GM12875 (cell line): ENCODE measurements around the gene TMEM176A.

Experiments
- H3K4me3 ChIP-seq: one replicate; pipeline ENCODE4 v1.5.1; 2011; ENCODE audit warnings: low read depth, low read length, control low read depth
- TF ChIP-seq, protein P1 (sequence below): IDR thresholded peaks from 2 replicates; pipeline ENCODE4 v1.5.1; 2011; ENCODE audit warnings: low read depth, mild to moderate bottlenecking, control low read depth, inconsistent platforms, low read length, moderate library complexity, borderline replicate concordance; ENCODE audit not compliant: insufficient read depth

TMEM176A gene

GRCh38 chr7:150788474-150789269 lies 11.9 kb upstream of the TMEM176A start:
- TF ChIP-seq, protein P1, sequence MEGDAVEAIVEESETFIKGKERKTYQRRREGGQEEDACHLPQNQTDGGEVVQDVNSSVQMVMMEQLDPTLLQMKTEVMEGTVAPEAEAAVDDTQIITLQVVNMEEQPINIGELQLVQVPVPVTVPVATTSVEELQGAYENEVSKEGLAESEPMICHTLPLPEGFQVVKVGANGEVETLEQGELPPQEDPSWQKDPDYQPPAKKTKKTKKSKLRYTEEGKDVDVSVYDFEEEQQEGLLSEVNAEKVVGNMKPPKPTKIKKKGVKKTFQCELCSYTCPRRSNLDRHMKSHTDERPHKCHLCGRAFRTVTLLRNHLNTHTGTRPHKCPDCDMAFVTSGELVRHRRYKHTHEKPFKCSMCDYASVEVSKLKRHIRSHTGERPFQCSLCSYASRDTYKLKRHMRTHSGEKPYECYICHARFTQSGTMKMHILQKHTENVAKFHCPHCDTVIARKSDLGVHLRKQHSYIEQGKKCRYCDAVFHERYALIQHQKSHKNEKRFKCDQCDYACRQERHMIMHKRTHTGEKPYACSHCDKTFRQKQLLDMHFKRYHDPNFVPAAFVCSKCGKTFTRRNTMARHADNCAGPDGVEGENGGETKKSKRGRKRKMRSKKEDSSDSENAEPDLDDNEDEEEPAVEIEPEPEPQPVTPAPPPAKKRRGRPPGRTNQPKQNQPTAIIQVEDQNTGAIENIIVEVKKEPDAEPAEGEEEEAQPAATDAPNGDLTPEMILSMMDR = no peak
- H3K4me3 ChIP-seq = no peak overlapping the region

GRCh38 chr7:150790416-150791075 lies 10.0 kb upstream of the TMEM176A start:
- TF ChIP-seq, protein P1 = no peak
- H3K4me3 ChIP-seq = no peak overlapping the region

DNA sequence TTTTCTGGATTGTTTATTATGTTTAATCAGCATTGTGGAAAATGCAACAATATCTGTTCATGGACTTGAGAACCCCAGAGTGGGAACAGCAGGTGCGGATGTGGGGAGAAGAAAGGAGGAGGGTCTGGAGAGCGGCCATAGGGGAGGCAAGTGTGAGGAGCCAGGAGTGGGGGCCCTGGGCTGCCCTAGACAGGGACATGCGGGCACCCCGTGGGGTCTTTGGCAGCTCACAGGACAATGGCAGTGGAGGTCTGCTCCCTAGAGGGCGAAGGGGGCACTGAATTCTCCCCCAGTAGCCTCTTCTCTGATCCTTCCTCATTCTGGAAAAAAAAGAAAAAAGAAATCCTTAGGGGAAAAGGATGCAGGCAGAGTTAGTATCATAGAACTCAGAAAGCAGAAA lies 9.3 kb upstream of the TMEM176A start:
- no peak overlapping the region for H3K4me3 ChIP-seq
- TF ChIP-seq, protein P1 = no peak

- TF ChIP-seq, protein P1 = no peak
- no peak overlapping the region for H3K4me3 ChIP-seq
Observed at GRCh38 chr7:150791746-150792452, 8.7 kb upstream of the TMEM176A start.

DNA sequence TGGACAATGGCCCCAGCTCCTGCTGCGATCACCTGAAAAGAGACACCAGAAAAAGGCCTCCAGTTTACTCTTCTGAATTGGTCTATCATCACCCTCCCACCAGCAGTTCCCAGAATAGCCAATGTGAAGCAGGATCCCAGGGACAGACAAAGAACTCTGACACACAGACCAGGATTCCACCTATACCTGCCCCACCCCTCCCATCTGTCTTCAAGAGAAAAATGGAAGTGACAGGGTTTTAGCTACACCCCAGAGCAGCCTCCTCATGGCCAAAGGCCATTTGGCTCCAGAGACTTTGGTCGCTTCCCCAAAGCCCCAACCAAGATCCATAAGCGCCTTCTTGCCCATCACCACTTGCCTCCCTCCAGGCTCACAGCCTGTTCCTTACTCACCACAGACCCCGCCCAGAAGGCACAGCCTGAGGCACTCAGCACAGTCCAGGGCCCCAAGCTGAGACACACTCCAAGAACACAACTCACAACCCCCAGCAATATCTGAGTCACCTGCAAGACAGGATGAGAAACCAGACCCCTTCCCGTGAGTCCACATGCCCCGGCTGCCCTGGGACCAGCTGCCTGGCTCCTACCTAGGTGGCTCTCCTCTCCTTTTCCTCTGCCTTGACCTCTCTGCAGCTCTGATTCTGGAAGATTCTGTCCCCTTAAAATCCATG lies 6.9 kb upstream of the TMEM176A start:
- H3K4me3 ChIP-seq = no peak overlapping the region
- TF ChIP-seq, protein P1 = no peak

- H3K4me3 ChIP-seq = no peak overlapping the region
- TF ChIP-seq, protein P1 = no peak
Observed at GRCh38 chr7:150797661-150798060, 2.9 kb upstream of the TMEM176A start.
